Uterus (tissue), 2 donors: ENCODE measurements around the gene GJC2.

ENCODE experiments used
- POLR2A ChIP-seq, 2 donors: fragments of 450-650 bp; IDR thresholded peaks; one replicate each; pipeline ENCODE4 v1.6.1; 2016; ENCODE audit warnings: antibody characterized with exemption in 2 of 2, mild to moderate bottlenecking in 1 of 2, moderate library complexity in 1 of 2
- TF ChIP-seq, protein P1 (sequence below), 4 experiments: fragments of 200-600 bp in 2 of 4; fragments of 450-650 bp in 2 of 4; sonication (generic) in 2 of 4; IDR thresholded peaks; one replicate each; pipeline ENCODE4 v1.5.1; 2016 to 2019; ENCODE audit warnings: antibody characterized with exemption in 4 of 4, mild to moderate bottlenecking in 2 of 4, moderate library complexity in 1 of 4

DNA sequence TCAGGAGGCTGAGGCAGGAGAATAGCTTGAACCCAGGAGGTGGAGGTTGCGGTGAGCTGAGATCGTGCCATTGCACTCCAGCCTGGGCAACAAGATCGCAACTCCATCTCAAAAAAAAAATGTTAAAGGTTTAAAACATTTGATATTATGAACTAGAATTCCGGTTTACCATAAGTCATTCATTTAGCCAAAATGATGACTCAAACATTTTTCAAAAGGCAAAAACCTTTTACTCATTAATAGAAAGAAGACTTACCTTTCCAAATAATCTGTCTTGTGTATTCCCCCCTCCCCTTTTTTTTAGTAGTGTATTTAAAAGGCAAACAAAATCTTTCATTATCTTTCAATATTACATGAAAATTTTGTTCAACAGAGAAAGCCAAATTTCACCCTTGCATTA lies 32.4 kb upstream of the GJC2 start:
- TF ChIP-seq POLR2A (IDR thresholded peaks at IDR 0.05) = no peak
- TF ChIP-seq, protein P1, sequence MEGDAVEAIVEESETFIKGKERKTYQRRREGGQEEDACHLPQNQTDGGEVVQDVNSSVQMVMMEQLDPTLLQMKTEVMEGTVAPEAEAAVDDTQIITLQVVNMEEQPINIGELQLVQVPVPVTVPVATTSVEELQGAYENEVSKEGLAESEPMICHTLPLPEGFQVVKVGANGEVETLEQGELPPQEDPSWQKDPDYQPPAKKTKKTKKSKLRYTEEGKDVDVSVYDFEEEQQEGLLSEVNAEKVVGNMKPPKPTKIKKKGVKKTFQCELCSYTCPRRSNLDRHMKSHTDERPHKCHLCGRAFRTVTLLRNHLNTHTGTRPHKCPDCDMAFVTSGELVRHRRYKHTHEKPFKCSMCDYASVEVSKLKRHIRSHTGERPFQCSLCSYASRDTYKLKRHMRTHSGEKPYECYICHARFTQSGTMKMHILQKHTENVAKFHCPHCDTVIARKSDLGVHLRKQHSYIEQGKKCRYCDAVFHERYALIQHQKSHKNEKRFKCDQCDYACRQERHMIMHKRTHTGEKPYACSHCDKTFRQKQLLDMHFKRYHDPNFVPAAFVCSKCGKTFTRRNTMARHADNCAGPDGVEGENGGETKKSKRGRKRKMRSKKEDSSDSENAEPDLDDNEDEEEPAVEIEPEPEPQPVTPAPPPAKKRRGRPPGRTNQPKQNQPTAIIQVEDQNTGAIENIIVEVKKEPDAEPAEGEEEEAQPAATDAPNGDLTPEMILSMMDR (IDR thresholded peaks at IDR 0.05) = no peak
